ENCODE data around the gene SLC26A6. TPM values are rescaled to one million over a fixed set of nuclear protein-coding genes. Genes with fewer than 3 reads are reported as not detected.

The SLC26A6 gene
- total RNA-seq, 4 donors from 2014 or later, result 13.8 to 26.4 (median 15.9) TPM

DNA sequence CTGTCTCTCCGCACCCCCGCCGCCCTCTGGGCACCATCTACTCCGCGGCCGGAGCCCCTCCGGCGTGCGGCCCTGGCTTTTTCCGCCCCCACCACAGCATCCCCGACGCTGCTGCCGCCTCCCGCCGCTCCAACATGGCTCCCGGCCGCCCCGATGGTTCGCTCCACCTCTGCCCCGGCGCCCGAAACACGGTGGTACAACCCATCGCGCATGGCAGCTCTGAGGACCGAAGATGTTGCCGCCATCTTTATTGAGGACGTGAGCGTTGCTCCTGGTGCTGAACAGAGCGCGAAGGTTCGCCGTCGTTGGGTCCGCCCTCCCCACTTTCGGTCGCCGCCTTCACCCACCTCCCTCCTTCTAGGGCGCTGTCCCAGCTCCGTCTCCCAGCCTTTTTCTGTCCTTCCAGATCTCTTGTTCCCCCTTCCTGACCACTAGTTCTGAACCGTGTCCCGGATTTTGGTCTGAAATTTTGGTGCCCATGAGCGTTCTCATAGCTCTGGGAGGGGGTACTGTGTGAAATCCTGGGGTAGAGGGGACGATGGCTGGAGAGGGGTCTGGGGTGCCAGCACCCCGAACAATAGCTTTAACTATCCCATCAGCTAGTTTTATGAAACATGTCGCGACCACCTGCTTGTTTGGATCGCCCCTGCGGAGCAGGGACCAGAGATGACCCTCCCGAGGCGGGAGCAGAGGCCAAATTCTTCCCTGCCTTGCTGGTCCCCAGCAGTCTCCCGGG is 27.7 kb upstream of the SLC26A6 start, which contains the start of gene CELSR3:
TSS of gene CELSR3 (minus strand) at position 134 of the 736 bp plus-strand sequence. CDS start 252 bp downstream, outside the sequence.
- Histone ChIP-seq H3K27me3 (peaks cover 0 to 20% of the 10 kb centered on the region in 2 donors), H3K4me3 (peak within 1 kb of the TSS; percentile 47 to 60 (median 54)), H3K9me3 (no peaks in the 10 kb centered on the region), H3K27ac (peak within 1 kb of the TSS; percentile 75 to 98 (median 92)), H3K4me1 (peaks cover 0 to 33% (median 8%) of the 10 kb centered on the region in 4 donors), H3K36me3 (no peaks in the 10 kb centered on the region)
- TF ChIP-seq, protein P1, sequence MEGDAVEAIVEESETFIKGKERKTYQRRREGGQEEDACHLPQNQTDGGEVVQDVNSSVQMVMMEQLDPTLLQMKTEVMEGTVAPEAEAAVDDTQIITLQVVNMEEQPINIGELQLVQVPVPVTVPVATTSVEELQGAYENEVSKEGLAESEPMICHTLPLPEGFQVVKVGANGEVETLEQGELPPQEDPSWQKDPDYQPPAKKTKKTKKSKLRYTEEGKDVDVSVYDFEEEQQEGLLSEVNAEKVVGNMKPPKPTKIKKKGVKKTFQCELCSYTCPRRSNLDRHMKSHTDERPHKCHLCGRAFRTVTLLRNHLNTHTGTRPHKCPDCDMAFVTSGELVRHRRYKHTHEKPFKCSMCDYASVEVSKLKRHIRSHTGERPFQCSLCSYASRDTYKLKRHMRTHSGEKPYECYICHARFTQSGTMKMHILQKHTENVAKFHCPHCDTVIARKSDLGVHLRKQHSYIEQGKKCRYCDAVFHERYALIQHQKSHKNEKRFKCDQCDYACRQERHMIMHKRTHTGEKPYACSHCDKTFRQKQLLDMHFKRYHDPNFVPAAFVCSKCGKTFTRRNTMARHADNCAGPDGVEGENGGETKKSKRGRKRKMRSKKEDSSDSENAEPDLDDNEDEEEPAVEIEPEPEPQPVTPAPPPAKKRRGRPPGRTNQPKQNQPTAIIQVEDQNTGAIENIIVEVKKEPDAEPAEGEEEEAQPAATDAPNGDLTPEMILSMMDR (IDR thresholded peaks at IDR 0.05), result no peak
- TF ChIP-seq POLR2A (IDR thresholded peaks at IDR 0.05) (peak; percentile 35 to 47), EP300 (IDR thresholded peaks at IDR 0.05) (peak in 1 of 2 donors; percentile 74)
- peak; percentile 49 to 57 for DNase-seq (ENCODE audit: low spot score in 2 of 2)
- 1% methylated on average over 24 to 38 of the region's 52 CpGs for WGBS, 2 donors

DNA sequence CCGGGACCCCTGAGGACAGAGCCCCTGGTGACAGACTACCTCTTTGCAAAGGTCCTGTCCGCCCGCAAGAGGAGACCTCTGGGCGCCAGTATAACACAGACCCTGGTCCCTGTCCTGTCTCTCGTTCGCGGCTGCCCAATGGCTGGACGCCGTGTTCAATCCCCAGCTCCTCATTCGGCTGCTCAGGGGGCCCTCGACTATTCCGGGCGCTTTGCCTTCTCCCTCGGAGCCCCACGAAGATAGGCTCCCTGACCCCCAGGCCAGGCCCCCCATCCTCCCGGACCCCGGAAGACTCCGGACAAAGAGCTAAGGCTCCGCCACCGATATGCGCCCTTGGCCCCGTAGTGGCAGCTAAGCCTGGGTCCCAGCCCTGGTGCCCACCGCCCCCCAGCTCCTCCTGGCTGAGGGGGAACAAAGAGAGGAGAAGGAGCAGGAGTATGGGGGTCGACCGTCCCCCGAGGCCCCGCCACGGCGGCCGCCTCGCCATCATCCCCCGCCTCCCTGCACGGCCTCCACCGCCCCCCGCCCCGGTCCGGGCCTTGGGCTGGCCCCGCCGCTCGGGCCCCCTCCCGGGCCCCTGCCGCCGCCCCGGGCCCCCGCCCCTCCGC is 27.0 kb upstream of the SLC26A6 start:
- H3K4me1 ChIP-seq, result peaks cover 0 to 33% (median 8%) of the 10 kb centered on the region in 4 donors
- peak overlapping the region in 2 of 4 donors; percentile 93 to 98 for H3K27ac ChIP-seq
- no peak for TF ChIP-seq POLR2A (IDR thresholded peaks at IDR 0.05)
- no peak for TF ChIP-seq EP300 (IDR thresholded peaks at IDR 0.05)
- peaks cover 0 to 20% of the 10 kb centered on the region in 2 donors for H3K27me3 ChIP-seq
- H3K9me3 ChIP-seq, result no peaks in the 10 kb centered on the region
- peak overlapping the region; percentile 47 to 60 (median 54) for H3K4me3 ChIP-seq
- no peak for DNase-seq (ENCODE audit: low spot score in 2 of 2)
- 3 to 5% methylated on average over 10 to 19 of the region's 46 CpGs for WGBS, 2 donors
- H3K36me3 ChIP-seq, result no peaks in the 10 kb centered on the region

DNA sequence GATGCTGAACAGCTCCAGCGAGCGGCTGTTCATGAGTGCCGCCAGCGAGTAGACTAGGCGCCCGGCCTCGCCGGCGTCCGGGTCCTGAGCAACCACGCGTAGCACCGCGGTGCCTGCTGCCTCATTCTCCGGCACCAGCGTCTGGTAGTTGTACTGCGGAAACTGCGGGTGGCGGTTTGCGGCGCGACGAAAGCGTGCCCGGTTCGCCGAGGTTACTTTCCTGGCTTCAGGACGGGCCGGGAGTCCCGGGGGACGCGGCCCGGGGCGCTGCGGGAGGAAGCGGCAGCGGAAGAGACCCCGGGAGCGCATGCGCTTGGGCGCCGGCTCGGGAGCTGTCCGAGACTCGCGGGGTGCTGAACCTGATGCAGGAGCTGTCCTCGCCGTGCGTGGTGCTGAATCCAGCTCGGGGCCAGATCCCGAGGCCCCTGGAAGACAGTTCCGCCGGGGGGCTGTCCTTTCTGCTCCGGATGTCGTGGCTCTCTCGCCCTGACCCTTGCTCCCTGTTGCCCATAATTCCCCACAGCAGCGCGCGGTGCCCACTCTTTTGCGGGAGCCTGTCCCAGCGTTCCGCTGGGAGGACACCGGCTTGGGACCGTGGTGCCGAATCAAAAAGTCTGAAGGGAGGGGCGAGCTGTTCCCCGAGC is 26.4 kb upstream of the SLC26A6 start:
- no peak for TF ChIP-seq POLR2A (IDR thresholded peaks at IDR 0.05)
- TF ChIP-seq, protein P1 (IDR thresholded peaks at IDR 0.05), result peak in 1 of 5 experiments; percentile 10
- TF ChIP-seq EP300 (IDR thresholded peaks at IDR 0.05), result peak in 1 of 2 donors; percentile 51
- Histone ChIP-seq H3K4me1 (peaks cover 0 to 36% (median 8%) of the 10 kb centered on the region in 4 donors), H3K27ac (no peak overlapping the region), H3K27me3 (peaks cover 0 to 20% of the 10 kb centered on the region in 2 donors), H3K9me3 (no peaks in the 10 kb centered on the region), H3K36me3 (no peaks in the 10 kb centered on the region), H3K4me3 (peak overlapping the region; percentile 11 to 43 (median 38))
- WGBS, 2 donors, result 1 to 3% methylated on average over 32 to 65 of the region's 67 CpGs
- DNase-seq (ENCODE audit: low spot score in 2 of 2), result peak; percentile 46 to 63

DNA sequence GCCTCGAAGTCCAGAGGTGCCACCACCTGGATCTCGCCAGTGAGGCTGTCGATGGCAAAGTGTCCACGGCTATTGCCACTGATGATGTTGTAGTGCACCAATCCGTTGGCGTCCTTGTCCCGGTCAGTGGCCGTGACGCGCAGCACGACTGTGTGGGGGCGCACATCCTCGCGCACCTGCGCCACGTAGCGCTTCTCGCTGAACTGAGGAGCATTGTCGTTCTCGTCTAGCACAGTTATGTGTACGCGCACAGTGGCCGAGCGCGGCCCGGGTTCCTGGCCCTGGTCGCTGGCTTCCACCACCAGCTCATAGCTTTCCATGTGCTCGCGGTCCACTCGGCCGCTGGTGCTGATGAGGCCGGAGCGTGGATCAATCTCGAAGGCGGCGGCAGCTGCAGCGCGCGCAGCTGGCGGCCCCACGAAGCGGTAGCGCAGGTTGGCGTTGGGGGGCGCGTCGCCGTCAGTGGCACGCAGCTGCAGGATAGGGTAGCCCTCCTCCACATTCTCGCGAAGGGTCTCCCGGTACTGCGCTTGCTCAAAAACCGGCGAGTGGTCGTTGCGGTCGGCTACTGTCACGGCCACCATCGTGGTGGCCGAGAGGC is 25.6 kb upstream of the SLC26A6 start:
- no peak for DNase-seq (ENCODE audit: low spot score in 2 of 2)
- Histone ChIP-seq H3K9me3 (no peaks in the 10 kb centered on the region), H3K4me1 (peaks cover 0 to 43% (median 8%) of the 10 kb centered on the region in 4 donors), H3K27ac (no peak overlapping the region), H3K27me3 (peaks cover 0 to 20% of the 10 kb centered on the region in 2 donors), H3K4me3 (peak overlapping the region in 2 of 4 donors; percentile 11 to 43), H3K36me3 (no peaks in the 10 kb centered on the region)
- TF ChIP-seq, protein P1 (IDR thresholded peaks at IDR 0.05), result no peak
- no peak for TF ChIP-seq POLR2A (IDR thresholded peaks at IDR 0.05)
- no peak for TF ChIP-seq EP300 (IDR thresholded peaks at IDR 0.05)
- 67 to 71% methylated on average over 52 to 59 of the region's 61 CpGs for WGBS, 2 donors

DNA sequence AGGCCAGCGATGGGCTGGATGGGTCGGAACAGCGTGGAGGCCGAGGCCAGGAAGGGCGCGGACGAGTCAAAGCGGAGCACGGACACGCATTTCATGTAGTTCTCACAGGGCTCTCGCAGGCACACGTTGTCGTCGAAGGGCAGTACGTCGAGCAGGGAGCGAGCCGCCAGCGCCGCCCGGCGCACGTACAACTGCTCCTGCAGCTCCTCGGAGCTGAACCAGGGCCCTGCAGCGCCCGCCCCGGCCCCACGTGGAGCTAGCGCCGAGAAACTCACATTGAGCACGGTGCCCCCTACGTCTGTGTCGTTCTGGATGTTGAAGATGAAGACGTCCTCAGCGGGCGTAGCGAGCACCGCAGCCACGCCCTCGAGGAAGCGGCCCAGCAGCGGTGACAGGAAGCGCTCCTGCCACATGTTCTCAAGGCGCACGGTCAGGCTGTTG is 21.6 kb upstream of the SLC26A6 start:
- Histone ChIP-seq H3K36me3 (no peaks in the 10 kb centered on the region), H3K9me3 (no peaks in the 10 kb centered on the region), H3K27ac (peak overlapping the region; percentile 2 to 82 (median 72)), H3K4me3 (peak overlapping the region; percentile 39 to 69 (median 64)), H3K4me1 (peaks cover 0 to 25% (median 11%) of the 10 kb centered on the region in 4 donors), H3K27me3 (peaks cover 0 to 6% of the 10 kb centered on the region in 2 donors)
- TF ChIP-seq, protein P1 (IDR thresholded peaks at IDR 0.05), result no peak
- TF ChIP-seq EP300 (IDR thresholded peaks at IDR 0.05) (no peak), POLR2A (IDR thresholded peaks at IDR 0.05) (no peak)
- 67 to 81% methylated on average over 34 to 42 of the region's 45 CpGs for WGBS, 2 donors
- no peak for DNase-seq (ENCODE audit: low spot score in 2 of 2)

Data from tibial nerve (tissue), 4 donors.